Mesenchymal stem cell (in vitro differentiated cells and primary cell): ENCODE measurements around the gene SSH3.
A peak's percentile ranks its signal among the peaks of the same experiment; 100 is the strongest.
"Not testable (repeated sequence)": the region's sequence is repeated elsewhere in the genome, so short reads cannot be mapped to it uniquely, and the experiment has no call there.

Experiments
- DNase-seq: peaks from one replicate; pipeline ENCODE4 v3.0.0-alpha.2; 2013
- H2AFZ ChIP-seq: one replicate; pipeline ENCODE4 v1.6.1; 2013; ENCODE audit warnings: low read depth, mild to moderate bottlenecking, control low read depth, inconsistent platforms, low read length, moderate library complexity
- H2AK5ac ChIP-seq: 2 replicates; pipeline ENCODE4 v1.6.1; 2013; ENCODE audit warnings: low read length, moderate library complexity, mild to moderate bottlenecking, inconsistent platforms; ENCODE audit not compliant: severe bottlenecking
- H2BK120ac ChIP-seq: one replicate; pipeline ENCODE4 v1.6.1; 2013; ENCODE audit warnings: low read depth, mild to moderate bottlenecking, inconsistent platforms, low read length, moderate library complexity
- H2BK12ac ChIP-seq, 2 experiments: one replicate each; pipeline ENCODE4 v1.6.1; 2013; ENCODE audit warnings: inconsistent platforms in 2 of 2, low read length in 2 of 2, mild to moderate bottlenecking in 2 of 2, moderate library complexity in 2 of 2, control low read depth in 1 of 2
- H2BK15ac ChIP-seq: one replicate; pipeline ENCODE4 v1.6.1; 2013; ENCODE audit warnings: mild to moderate bottlenecking, low read depth, inconsistent platforms; ENCODE audit not compliant: poor library complexity, severe bottlenecking
- H2BK5ac ChIP-seq: 2 replicates; pipeline ENCODE4 v1.6.1; 2013; ENCODE audit warnings: low read depth, mild to moderate bottlenecking, low read length, control low read depth, inconsistent platforms; ENCODE audit not compliant: poor library complexity, severe bottlenecking
- H3K14ac ChIP-seq, 2 experiments: one replicate each; pipeline ENCODE4 v1.6.1; 2013; ENCODE audit warnings: inconsistent platforms in 2 of 2, low read length in 2 of 2, control low read depth in 1 of 2, mild to moderate bottlenecking in 1 of 2, moderate library complexity in 1 of 2
- H3K18ac ChIP-seq, 2 experiments: one replicate each; pipeline ENCODE4 v1.6.1; 2013; ENCODE audit warnings: inconsistent platforms in 2 of 2, low read length in 2 of 2, control low read depth in 1 of 2, low read depth in 1 of 2, mild to moderate bottlenecking in 1 of 2
- H3K23ac ChIP-seq, 2 experiments: one replicate each; pipeline ENCODE4 v1.6.1; 2013; ENCODE audit warnings: inconsistent platforms in 2 of 2, low read length in 2 of 2, mild to moderate bottlenecking in 2 of 2, moderate library complexity in 2 of 2, control low read depth in 1 of 2
- H3K27ac ChIP-seq: 2 replicates; pipeline ENCODE4 v1.5.1; 2013; ENCODE audit warnings: mild to moderate bottlenecking, moderate library complexity, low read length, control low read depth, inconsistent platforms; ENCODE audit not compliant: poor library complexity, severe bottlenecking
- H3K27me3 ChIP-seq, 2 experiments: 2 replicates each; pipeline versions ENCODE4 v1.6.1 to v1.7.0; 2013; ENCODE audit warnings: low read length in 2 of 2, mild to moderate bottlenecking in 2 of 2, moderate library complexity in 2 of 2, control low read depth in 1 of 2, inconsistent platforms in 1 of 2; ENCODE audit not compliant: control insufficient read depth in 1 of 2, insufficient read depth in 1 of 2
- H3K36me3 ChIP-seq, 2 experiments: 2 replicates each; pipeline versions ENCODE4 v1.6.1 to v1.7.0; 2013; ENCODE audit warnings: low read length in 2 of 2, control low read depth in 1 of 2, inconsistent platforms in 1 of 2, low read depth in 1 of 2, mild to moderate bottlenecking in 1 of 2; ENCODE audit not compliant: insufficient read depth in 2 of 2, control insufficient read depth in 1 of 2
- H3K4ac ChIP-seq, 2 experiments: one replicate each; pipeline ENCODE4 v1.6.1; 2013; ENCODE audit warnings: inconsistent platforms in 2 of 2, low read length in 2 of 2, mild to moderate bottlenecking in 2 of 2, moderate library complexity in 2 of 2, control low read depth in 1 of 2, low read depth in 1 of 2
- H3K4me1 ChIP-seq: 2 replicates; pipeline ENCODE4 v1.6.1; 2013; ENCODE audit warnings: low read depth, low read length, control low read depth; ENCODE audit not compliant: control insufficient read depth, insufficient read depth
- H3K4me2 ChIP-seq: 2 replicates; pipeline ENCODE4 v1.6.1; 2013; ENCODE audit warnings: low read length, mild to moderate bottlenecking, inconsistent platforms; ENCODE audit not compliant: poor library complexity, severe bottlenecking
- H3K4me3 ChIP-seq, 2 experiments: 2 replicates each; pipeline versions ENCODE4 v1.5.1 to v1.7.0; 2013; ENCODE audit warnings: low read length in 2 of 2, mild to moderate bottlenecking in 2 of 2, control low read depth in 1 of 2, low read depth in 1 of 2; ENCODE audit not compliant: insufficient read depth in 1 of 2
- H3K79me1 ChIP-seq: replicated peaks from 2 replicates; pipeline ENCODE4 v1.6.1; 2013; ENCODE audit warnings: mild to moderate bottlenecking, control low read depth, low read length, inconsistent platforms; ENCODE audit not compliant: poor library complexity, severe bottlenecking
- H3K9ac ChIP-seq: 2 replicates; pipeline ENCODE4 v1.7.0; 2013; ENCODE audit warnings: mild to moderate bottlenecking, low read length, moderate library complexity
- H3K9me3 ChIP-seq: 2 replicates; pipeline ENCODE4 v1.7.0; 2013; ENCODE audit warnings: mild to moderate bottlenecking, low read length; ENCODE audit not compliant: control insufficient read depth
- H4K8ac ChIP-seq: one replicate; pipeline ENCODE4 v1.6.1; 2013; ENCODE audit warnings: inconsistent platforms, mild to moderate bottlenecking, low read length, moderate library complexity
- H4K91ac ChIP-seq: one replicate; pipeline ENCODE4 v1.6.1; 2013; ENCODE audit warnings: mild to moderate bottlenecking, low read length, inconsistent platforms
- WGBS: methylation state at CpG from one replicate; pipeline ENCODE4 v1.1.7; 2013; ENCODE audit warnings: mixed read lengths; 5-methylcytosine and 5-hydroxymethylcytosine counted together

Gene SSH3

DNA sequence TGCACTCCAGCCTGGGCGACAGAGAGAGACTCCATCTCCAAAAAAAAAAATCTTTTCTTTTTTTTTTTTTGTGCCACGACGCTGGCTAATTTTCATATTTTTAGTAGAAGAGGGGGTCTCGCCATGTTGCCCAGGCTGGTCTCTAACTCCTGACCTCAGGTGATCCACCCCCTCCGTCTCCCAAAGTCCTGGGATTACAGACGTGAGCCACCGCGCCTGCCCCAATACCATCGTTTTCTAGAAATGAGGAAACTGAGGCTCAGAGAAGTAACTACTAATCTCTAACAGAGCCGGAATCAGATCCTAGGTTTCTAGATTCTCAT lies 13.5 kb downstream of the SSH3 start:
- no peak overlapping the region for H2BK15ac ChIP-seq
- H4K8ac ChIP-seq = no peak overlapping the region
- H4K91ac ChIP-seq = no peak overlapping the region
- H3K4me1 ChIP-seq = no peaks in the 10 kb centered on the region
- no peak overlapping the region for H2BK12ac ChIP-seq
- H3K23ac ChIP-seq = no peak overlapping the region
- H3K4me3 ChIP-seq = peak overlapping the region; percentile 71 to 92
- no peak overlapping the region for H2BK5ac ChIP-seq
- 4% methylated on average over 9 of the region's 10 CpGs for WGBS
- DNase-seq = no peak
- H2AFZ ChIP-seq = no peak overlapping the region
- H3K27me3 ChIP-seq = no peaks in the 10 kb centered on the region
- peak overlapping the region; percentile 36 for H2BK120ac ChIP-seq
- no peak overlapping the region for H2AK5ac ChIP-seq
- no peaks in the 10 kb centered on the region for H3K9me3 ChIP-seq
- peak overlapping the region in 1 of 2 experiments; percentile 95 for H3K18ac ChIP-seq
- no peak overlapping the region for H3K4ac ChIP-seq
- H3K9ac ChIP-seq = peak overlapping the region; percentile 88
- peaks cover 5 to 6% of the 10 kb centered on the region in 2 experiments for H3K36me3 ChIP-seq
- H3K14ac ChIP-seq = no peak overlapping the region
- peak overlapping the region; percentile 88 for H3K27ac ChIP-seq
- H3K79me1 ChIP-seq = peaks cover 14% of the 10 kb centered on the region
- H3K4me2 ChIP-seq = peak overlapping the region; percentile 95

DNA sequence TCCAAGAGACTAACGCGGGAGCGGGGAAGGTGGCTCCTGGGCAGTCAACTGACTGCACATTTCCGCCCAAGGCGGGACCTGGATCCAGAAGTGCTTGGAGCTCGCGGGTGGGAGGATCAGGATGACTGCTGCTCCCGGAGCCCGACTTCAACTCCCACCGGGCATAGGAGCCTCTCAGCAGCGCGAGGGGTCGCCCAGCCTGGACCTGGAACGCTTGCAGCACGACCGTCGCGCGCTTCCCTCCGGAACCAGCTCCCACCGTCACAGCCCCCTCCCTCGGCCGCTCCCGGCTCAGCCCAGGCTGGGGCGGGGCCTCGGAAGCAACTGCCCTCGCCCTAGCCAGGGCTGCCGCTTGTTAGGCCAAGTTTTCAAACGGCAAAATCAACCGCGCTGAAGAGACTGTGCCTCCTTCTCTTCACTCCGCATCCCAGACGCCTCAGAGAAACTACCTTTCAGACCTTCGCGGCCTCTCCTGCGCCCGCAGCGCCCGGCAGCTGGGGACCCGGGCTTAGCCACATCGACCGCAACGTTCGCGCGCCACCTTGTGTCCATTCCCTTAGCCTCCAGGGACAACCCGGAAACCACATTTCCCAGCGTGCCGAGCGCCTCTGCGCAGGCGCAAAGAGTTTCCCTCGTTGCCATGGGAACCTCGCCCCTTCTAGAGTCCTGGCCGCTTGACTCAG lies 14.0 kb downstream of the SSH3 start:
- Histone ChIP-seq H3K4me2 (peak overlapping the region; percentile 95), H3K23ac (no peak overlapping the region), H3K36me3 (peaks cover under 1 to 5% of the 10 kb centered on the region in 2 experiments), H2BK15ac (peak overlapping the region; percentile 31), H3K4me3 (peak overlapping the region; percentile 71 to 92), H2BK120ac (peak overlapping the region; percentile 36), H2AFZ (peak overlapping the region; percentile 55), H2BK12ac (peak overlapping the region in 1 of 2 experiments; percentile 28), H3K18ac (peak overlapping the region; percentile 93 to 95), H3K14ac (peak overlapping the region in 1 of 2 experiments; percentile 86), H3K27me3 (no peaks in the 10 kb centered on the region), H3K9ac (peak overlapping the region; percentile 88), H3K9me3 (no peaks in the 10 kb centered on the region), H2AK5ac (no peak overlapping the region), H3K4ac (peak overlapping the region in 1 of 2 experiments; percentile 25), H3K4me1 (no peaks in the 10 kb centered on the region), H2BK5ac (no peak overlapping the region), H3K27ac (peak overlapping the region; percentile 88), H3K79me1 (peaks cover 14% of the 10 kb centered on the region), H4K8ac (peak overlapping the region; percentile 87), H4K91ac (peak overlapping the region; percentile 88)
- peak; percentile 94 for DNase-seq
- WGBS = under 1% methylated on average over 55 of the region's 55 CpGs

DNA sequence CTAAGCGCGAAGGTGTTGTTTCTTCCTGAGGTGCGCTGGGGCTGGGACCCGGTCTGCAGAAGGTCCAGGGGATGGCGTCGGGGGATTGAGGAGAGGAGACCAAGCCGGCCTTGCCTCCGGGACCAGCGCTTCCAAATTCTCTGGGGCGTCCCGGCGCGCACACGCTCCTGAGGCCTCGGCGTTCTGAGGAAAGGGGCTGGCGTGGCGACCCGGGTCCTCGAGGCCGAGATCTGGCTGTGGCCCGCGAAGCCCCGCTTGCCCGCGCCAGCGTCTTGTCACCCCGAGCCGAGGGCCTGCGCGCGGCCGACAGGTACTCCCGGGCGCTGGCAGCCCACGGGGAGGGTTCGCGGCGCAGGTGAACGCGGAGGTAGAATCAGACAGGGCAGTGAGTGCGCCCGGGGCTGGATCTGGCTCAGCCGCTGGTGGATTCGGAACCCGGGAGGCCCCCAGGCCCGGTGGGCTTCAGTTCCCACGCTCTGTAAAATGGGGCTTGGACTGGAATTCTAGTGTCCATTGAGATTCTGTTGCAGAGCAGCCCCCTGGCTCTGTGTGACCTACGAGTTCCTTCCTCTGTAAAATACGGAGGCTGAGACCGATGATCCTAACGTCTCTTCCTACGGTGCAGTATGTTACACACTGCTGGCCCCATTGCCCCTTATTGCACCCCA lies 14.7 kb downstream of the SSH3 start:
- Histone ChIP-seq H3K27me3 (no peaks in the 10 kb centered on the region), H3K4ac (no peak overlapping the region), H3K4me2 (peak overlapping the region; percentile 95), H4K91ac (no peak overlapping the region), H3K79me1 (peaks cover 14% of the 10 kb centered on the region), H3K27ac (no peak overlapping the region), H4K8ac (peak overlapping the region; percentile 19), H2BK12ac (no peak overlapping the region), H3K4me3 (peak overlapping the region; percentile 71 to 92), H3K4me1 (no peaks in the 10 kb centered on the region), H2AFZ (peak overlapping the region; percentile 94), H3K23ac (no peak overlapping the region), H3K36me3 (peaks cover 0 to 5% of the 10 kb centered on the region in 2 experiments), H2AK5ac (no peak overlapping the region), H2BK5ac (no peak overlapping the region), H2BK15ac (peak overlapping the region; percentile 19), H3K9ac (peak overlapping the region; percentile 88), H3K18ac (peak overlapping the region; percentile 8 to 86), H3K14ac (no peak overlapping the region), H3K9me3 (no peaks in the 10 kb centered on the region), H2BK120ac (no peak overlapping the region)
- no peak for DNase-seq
- under 1% methylated on average over 48 of the region's 53 CpGs for WGBS

DNA sequence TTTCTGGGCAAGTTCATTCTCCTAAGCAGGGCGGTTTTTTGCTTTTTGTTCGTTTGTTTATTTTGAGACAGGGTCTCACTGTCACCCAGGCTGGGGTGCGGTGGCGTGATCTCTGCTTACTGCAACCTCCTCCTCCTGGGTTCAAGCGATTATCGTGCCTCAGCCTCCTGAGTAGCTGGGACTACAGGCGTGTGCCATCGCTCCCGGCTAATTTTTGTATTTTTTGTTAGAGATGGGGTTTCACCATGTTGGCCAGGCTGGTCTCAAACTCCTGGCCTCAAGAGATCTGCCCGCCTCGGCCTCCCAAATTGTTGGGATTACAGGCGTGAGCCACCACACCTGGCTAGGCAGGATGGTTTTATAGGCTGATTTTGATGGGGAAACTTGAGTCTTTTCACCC lies 15.5 kb downstream of the SSH3 start:
- H4K91ac ChIP-seq, H2BK5ac ChIP-seq, H2BK12ac ChIP-seq, H3K4me1 ChIP-seq, H3K4ac ChIP-seq, H3K27me3 ChIP-seq, H2BK15ac ChIP-seq, H3K27ac ChIP-seq, H3K9me3 ChIP-seq, H3K36me3 ChIP-seq, H2AFZ ChIP-seq, DNase-seq, H2BK120ac ChIP-seq, H3K14ac ChIP-seq, H3K4me2 ChIP-seq, H4K8ac ChIP-seq, H2AK5ac ChIP-seq, H3K18ac ChIP-seq, H3K23ac ChIP-seq: not testable (repeated sequence)
- 92% methylated on average over 12 of the region's 12 CpGs for WGBS
- Histone ChIP-seq H3K4me3 (peak overlapping the region in 1 of 2 experiments; percentile 92), H3K9ac (peak overlapping the region; percentile 88), H3K79me1 (peaks cover 14% of the 10 kb centered on the region)
